Neural crest cell (in vitro differentiated cells): ENCODE measurements around the gene DVL2. TPM values are rescaled to one million over a fixed set of nuclear protein-coding genes. Genes with fewer than 3 reads are reported as not detected.

ENCODE experiments used
- DNase-seq: peaks from one replicate; pipeline ENCODE4 v3.0.0; 2021; ENCODE audit warnings: low read depth, mixed read lengths, low spot score
- H3K27ac Mint-ChIP-seq: one replicate; pipeline ENCODE4 v1.8.0; 2021; ENCODE audit warnings: mild to moderate bottlenecking, mixed read lengths; ENCODE audit not compliant: unreplicated experiment
- H3K27me3 Mint-ChIP-seq: 2 replicates; pipeline ENCODE4 v1.8.0; 2021; ENCODE audit warnings: low read depth, mild to moderate bottlenecking, mixed read lengths
- H3K36me3 Mint-ChIP-seq: 2 replicates; pipeline ENCODE4 v1.8.0; 2021; ENCODE audit warnings: low read depth, mild to moderate bottlenecking, mixed read lengths
- H3K4me1 Mint-ChIP-seq: 2 replicates; pipeline ENCODE4 v1.8.0; 2021; ENCODE audit warnings: mixed read lengths
- H3K4me3 Mint-ChIP-seq: one replicate; pipeline ENCODE4 v1.8.0; 2021; ENCODE audit warnings: mild to moderate bottlenecking, mixed read lengths
- H3K9me3 Mint-ChIP-seq: 2 replicates; pipeline ENCODE4 v1.8.0; 2021; ENCODE audit warnings: mixed read lengths
- total RNA-seq: library from RNA; stranded (reverse); gene quantifications from 2 replicates; pipeline ENCODE4 v1.2.1, GENCODE V29; 2021
- TF ChIP-seq, protein P1 (sequence below): fragments of 200-600 bp; sonication (generic); conservative IDR thresholded peaks from 2 replicates; pipeline ENCODE4 v1.5.0; 2021; ENCODE audit warnings: antibody characterized with exemption, mild to moderate bottlenecking

The DVL2 gene
- total RNA-seq, 1 donor from 2014 or later = 140 TPM

DNA sequence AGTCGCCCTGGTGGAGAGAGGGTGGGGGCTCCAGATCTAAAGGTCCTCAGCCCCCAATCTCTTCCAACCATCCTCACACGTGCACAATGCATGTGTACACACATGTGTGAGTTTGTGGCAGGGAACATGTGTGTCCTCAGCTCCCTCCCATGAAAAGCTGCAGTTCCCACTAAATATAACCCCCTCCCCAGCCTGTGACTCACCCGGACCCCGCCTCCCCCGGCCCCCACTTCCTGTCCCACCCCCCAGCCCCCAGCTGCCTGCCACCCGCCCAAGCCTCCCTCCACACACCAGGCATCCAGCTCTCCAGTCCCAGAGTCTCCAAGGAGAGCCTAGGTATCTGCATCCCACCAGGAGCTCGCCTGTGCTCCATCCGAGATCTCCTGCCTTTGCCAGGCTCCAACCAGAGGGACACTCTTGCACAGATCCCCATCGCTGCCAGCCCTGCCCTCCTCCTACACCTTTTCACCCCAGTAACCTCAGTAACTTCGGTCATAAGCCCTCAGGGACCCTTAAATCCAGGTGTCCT, 18.6 kb downstream of the DVL2 start:
- H3K4me1 Mint-ChIP-seq = peaks cover 76% of the 10 kb centered on the region
- DNase-seq = no peak

DNA sequence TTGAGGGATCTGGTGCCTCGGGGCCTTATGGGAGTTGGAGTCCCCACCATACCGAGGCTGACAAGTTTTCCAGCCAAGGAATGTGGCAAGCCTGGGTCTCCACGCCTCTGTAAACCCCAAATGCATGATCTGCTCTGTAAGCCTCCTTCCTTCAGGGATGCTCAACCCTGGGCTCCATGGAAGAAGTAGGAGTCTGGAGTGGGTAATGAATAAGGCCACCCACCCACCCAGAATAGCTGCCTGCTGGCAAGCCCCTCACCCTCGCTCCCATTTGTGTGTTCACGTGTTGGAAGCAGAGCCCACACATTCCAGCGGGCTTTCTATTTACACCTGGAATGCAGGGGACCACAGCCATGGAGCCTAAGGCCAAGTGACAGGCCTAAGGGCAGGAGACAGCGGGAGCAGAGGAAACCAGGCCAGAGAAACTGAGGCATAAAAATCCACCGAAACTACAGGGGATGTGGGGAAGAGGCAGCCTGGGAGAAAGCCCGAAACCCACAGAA, 19.1 kb downstream of the DVL2 start:
- H3K4me1 Mint-ChIP-seq = peaks cover 73% of the 10 kb centered on the region
- no peak for DNase-seq
- TF ChIP-seq, protein P1, sequence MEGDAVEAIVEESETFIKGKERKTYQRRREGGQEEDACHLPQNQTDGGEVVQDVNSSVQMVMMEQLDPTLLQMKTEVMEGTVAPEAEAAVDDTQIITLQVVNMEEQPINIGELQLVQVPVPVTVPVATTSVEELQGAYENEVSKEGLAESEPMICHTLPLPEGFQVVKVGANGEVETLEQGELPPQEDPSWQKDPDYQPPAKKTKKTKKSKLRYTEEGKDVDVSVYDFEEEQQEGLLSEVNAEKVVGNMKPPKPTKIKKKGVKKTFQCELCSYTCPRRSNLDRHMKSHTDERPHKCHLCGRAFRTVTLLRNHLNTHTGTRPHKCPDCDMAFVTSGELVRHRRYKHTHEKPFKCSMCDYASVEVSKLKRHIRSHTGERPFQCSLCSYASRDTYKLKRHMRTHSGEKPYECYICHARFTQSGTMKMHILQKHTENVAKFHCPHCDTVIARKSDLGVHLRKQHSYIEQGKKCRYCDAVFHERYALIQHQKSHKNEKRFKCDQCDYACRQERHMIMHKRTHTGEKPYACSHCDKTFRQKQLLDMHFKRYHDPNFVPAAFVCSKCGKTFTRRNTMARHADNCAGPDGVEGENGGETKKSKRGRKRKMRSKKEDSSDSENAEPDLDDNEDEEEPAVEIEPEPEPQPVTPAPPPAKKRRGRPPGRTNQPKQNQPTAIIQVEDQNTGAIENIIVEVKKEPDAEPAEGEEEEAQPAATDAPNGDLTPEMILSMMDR = no peak
- H3K27ac Mint-ChIP-seq = peak overlapping the region; percentile 60
- H3K27me3 Mint-ChIP-seq = peaks cover 39% of the 10 kb centered on the region
- H3K36me3 Mint-ChIP-seq = no peaks in the 10 kb centered on the region
- H3K4me3 Mint-ChIP-seq = peak overlapping the region; percentile 91
- no peaks in the 10 kb centered on the region for H3K9me3 Mint-ChIP-seq

More for the DNA sequence above, 18.6 kb downstream of the DVL2 start:
- H3K9me3 Mint-ChIP-seq = no peaks in the 10 kb centered on the region
- TF ChIP-seq, protein P1 = no peak
- peak overlapping the region; percentile 91 for H3K4me3 Mint-ChIP-seq
- peak overlapping the region; percentile 91 for H3K27ac Mint-ChIP-seq
- peaks cover 44% of the 10 kb centered on the region for H3K27me3 Mint-ChIP-seq
- no peaks in the 10 kb centered on the region for H3K36me3 Mint-ChIP-seq

DNA sequence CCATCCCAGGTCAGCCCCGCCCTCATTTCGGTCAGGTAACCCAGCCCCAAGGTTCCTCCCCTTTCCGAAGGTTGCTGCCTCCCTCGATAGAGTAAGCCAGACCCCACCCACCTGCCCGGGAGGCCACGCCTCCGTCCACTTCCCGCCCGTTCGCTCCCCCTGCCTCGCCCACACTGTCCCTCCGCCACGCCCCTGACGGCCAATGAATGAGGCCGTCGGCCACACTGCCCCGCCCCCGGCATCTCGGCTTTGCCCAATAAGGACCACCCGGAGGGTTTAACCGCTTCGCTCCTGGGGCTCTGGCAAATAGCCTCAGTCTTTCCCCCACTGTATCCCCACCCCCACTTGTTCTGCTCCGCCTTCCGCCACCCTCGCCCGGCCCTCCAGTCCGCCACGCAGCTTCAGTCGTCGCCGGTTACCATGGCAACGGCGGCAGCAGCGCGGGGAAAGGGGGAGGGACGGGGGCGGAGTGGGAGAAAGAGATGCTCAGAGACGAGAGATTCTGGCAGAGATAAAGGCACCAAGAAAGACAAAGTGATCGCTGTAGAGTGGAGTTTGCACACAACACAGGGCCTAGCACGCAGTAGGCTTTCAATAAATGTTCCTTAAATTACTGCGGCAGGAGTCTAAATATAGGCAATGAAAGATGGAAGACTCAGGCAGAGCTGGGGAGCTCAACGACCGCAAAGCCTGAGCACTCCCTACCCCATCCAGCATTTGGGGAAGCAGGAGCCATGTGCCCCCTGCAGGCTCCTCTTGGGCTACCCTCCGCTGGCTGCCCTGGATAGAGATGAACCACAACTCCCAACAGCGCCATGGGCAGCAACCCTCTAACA, 19.8 kb downstream of the DVL2 start:
- peaks cover 74% of the 10 kb centered on the region for H3K4me1 Mint-ChIP-seq
- TF ChIP-seq, protein P1 = peak; percentile 70

DNA sequence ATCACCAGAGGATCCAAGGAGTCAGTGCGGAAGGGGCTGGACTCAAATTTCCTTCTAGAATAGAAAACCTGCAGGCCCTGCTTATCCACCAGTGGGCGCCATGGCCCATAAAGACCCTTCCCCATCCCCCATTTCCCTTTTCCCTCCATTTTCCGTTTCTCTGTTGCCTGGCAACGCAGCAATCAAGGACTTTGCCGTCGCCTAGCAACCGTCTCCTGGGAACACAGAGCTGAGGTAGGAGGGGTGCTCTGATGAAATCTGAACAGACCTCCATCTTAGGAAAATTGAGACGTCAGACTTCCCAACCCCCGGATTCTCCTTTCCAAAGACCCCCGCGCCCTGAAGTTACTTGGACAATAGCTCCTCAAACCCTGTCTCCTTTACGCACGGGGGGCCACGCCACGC, 20.4 kb downstream of the DVL2 start:
- TF ChIP-seq, protein P1 = peak; percentile 77
- H3K9me3 Mint-ChIP-seq = no peaks in the 10 kb centered on the region
- peaks cover 30% of the 10 kb centered on the region for H3K27me3 Mint-ChIP-seq
- H3K4me1 Mint-ChIP-seq = peaks cover 68% of the 10 kb centered on the region
- peak overlapping the region; percentile 91 for H3K4me3 Mint-ChIP-seq
- H3K27ac Mint-ChIP-seq = peak overlapping the region; percentile 99
- peak; percentile 96 for DNase-seq
- H3K36me3 Mint-ChIP-seq = no peaks in the 10 kb centered on the region

More for the DNA sequence above, 19.8 kb downstream of the DVL2 start:
- peak overlapping the region; percentile 91 for H3K4me3 Mint-ChIP-seq
- peaks cover 35% of the 10 kb centered on the region for H3K27me3 Mint-ChIP-seq
- no peaks in the 10 kb centered on the region for H3K9me3 Mint-ChIP-seq
- peak; percentile 100 for DNase-seq
- H3K27ac Mint-ChIP-seq = peak overlapping the region; percentile 99
- no peaks in the 10 kb centered on the region for H3K36me3 Mint-ChIP-seq

DNA sequence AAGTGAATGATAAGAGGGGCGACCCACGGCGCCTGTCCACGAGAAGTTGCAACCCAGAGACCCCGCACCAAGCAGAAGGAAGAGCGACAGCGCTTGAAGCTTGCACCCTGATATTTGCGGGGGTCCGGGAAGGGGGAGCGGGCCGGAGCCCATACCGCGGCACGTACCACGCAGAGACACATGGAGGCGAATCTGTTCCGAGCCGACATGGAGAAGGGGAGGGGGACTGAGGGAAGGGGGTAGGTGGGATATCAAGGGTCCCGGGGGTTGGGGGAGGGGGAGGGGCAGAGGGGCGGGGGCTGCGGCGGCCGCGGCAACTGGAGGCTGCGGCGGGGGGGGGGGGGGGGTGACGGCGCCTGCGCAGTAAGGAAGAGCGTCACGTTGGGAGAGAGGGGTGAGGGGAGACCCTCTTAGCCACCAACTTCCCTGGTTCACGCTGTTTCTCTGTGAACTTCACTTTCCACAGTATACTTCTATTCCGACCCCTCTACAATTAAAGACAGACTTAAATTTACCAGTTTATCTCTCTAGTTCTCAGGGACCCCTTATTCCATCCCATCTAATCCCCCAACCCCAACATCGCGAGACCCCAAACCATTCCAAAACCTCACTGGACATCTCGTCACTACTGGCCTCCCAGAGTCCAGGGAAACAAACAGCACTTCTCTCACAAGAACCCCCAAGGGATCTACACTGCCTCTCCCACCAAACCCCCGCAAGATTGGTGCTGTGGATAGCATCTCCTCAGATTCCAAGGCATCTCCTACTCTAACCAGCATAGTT, 22.6 kb downstream of the DVL2 start:
- Mint-ChIP-seq H3K27ac (peak overlapping the region; percentile 38), H3K27me3 (peaks cover 23% of the 10 kb centered on the region), H3K9me3 (no peaks in the 10 kb centered on the region), H3K36me3 (no peaks in the 10 kb centered on the region), H3K4me1 (peaks cover 66% of the 10 kb centered on the region), H3K4me3 (peak overlapping the region; percentile 67)
- TF ChIP-seq, protein P1 = no peak
- no peak for DNase-seq
